Skeletal muscle satellite cell (primary cell): Measurements from ENCODE around the gene CSAG1.
"Not testable (repeated sequence)": the region's sequence is repeated elsewhere in the genome, so short reads cannot be mapped to it uniquely, and the experiment has no call there.

Experiments used
- H3K27me3 ChIP-seq: 2 replicates; pipeline ENCODE4 v1.7.0; 2013; ENCODE audit warnings: low read length; ENCODE audit not compliant: control insufficient read depth, insufficient read depth
- H3K36me3 ChIP-seq: 2 replicates; pipeline ENCODE4 v1.7.0; 2013; ENCODE audit warnings: mild to moderate bottlenecking, control low read depth, low read length; ENCODE audit not compliant: insufficient read depth
- H3K4me1 ChIP-seq: 2 replicates; pipeline ENCODE4 v1.7.0; 2013; ENCODE audit warnings: low read length; ENCODE audit not compliant: control insufficient read depth, insufficient read depth
- H3K4me2 ChIP-seq: 2 replicates; pipeline ENCODE4 v1.7.0; 2013; ENCODE audit warnings: mild to moderate bottlenecking, low read length
- H3K4me3 ChIP-seq: 2 replicates; pipeline ENCODE4 v1.7.0; 2013; ENCODE audit warnings: low read length
- H3K9ac ChIP-seq: 2 replicates; pipeline ENCODE4 v1.7.0; 2013; ENCODE audit warnings: mild to moderate bottlenecking, low read depth, low read length, moderate library complexity
- H3K9me3 ChIP-seq: replicated peaks from 2 replicates; pipeline ENCODE4 v1.7.0; 2013; ENCODE audit warnings: mild to moderate bottlenecking, control low read depth, low read length

The CSAG1 gene

GRCh38 chrX:152681012-152681411 lies 52.5 kb downstream of the CSAG1 start:
- H3K36me3 ChIP-seq, H3K4me3 ChIP-seq, H3K4me2 ChIP-seq, H3K4me1 ChIP-seq, H3K9me3 ChIP-seq, H3K9ac ChIP-seq, H3K27me3 ChIP-seq: not testable (repeated sequence)
